SW480 (cell line): ENCODE results near the gene DMD.

Experiments
- DNase-seq: peaks from one replicate; pipeline ENCODE4 v3.0.0-alpha.2; 2016; ENCODE audit warnings: low spot score

The DMD gene

DNA sequence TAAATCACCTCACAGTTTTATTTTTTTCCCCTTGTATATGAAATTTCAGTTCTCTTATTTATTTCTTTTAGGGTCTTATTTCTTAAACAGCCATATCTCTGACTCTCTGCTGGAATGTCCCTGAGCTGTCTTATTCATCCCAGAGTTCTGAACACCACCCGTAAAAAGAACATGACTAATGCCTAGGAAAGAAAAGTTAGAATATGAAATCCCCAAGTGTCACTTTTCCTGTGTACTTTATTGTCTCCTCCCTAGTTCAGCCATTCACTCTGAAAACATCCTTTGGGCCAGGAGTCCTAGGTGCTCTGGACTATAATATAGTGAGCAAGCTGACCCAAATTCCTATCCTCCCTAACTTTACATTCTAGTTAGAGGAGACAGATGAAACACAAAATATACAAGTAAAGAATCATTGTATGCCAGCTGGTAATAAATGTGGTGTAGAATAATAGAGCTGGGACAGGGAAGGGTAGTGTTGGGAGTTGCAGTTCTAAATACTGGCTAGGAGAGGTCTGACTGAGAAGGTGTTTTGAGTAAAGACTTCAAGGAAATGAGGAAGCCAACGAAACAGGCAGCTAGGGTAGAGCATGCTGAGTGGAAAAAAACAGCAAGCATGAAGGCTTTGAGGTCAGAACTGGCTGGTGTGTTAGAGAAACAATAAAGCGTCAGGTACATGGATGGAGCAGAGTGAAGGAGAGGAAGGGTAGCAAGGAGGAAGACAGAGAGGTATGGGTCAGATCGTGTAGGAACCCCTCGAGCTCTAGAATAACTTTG lies 2098.9 kb downstream of the DMD start:
- no peak for DNase-seq

DNA sequence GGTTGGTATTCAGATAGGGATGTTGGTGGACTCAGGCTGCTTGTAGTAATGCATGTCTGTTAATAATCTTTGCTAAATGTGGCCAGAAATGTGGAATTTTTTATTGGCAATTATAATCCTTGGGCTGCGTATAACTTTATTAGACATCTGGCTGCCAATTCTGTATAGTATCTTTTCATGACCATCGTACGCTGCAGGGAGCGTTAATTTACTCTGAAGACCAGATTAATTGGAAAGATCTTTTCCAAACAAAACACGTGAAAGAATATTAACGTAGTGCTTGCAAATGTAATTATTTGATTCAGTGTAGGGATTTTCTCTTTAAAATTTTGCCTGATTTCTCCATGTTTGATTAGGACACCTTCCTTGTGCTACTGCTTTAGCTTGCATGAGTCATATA lies 2100.7 kb downstream of the DMD start:
- no peak for DNase-seq

GRCh38 chrX:31099536-31100090 lies 2111.7 kb downstream of the DMD start:
- no peak for DNase-seq

DNA sequence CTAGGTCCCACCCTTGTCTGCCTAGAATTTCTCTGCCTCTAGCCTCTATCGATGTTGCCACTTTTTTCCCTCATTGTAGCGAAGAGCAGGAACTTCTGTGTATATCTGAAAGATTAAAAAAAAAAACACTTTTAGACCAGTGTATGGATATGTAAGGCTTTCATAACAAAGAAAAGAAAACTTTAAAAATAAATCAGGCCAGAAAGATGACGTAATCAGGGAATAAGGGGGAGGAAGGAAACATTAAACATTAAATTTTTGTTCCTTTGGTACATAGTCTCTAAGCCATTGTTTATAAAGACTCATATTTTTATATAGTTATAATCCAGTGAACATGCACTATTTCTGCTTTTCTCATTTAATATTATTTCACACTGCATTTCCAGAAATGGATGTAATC lies 2113.3 kb downstream of the DMD start:
- DNase-seq = no peak

DNA sequence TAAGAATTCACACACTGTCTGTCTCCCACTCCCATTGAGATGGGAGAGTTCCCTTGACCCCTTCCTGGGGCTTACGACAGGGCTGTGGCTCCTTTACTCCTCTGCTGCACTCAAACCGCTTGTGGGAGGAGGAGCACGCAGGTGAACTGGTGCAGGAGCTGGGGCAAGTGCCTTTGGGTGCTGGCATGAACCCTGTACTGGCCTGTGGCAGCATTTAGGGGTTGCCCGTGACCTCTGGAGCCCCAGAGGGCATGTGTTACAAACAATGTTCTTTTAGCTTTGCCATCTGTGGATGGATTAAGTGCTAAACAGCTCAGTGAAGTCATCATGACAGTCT lies 2117.7 kb downstream of the DMD start:
- no peak for DNase-seq

- no peak for DNase-seq
These were observed 2118.2 kb downstream of the DMD start for GRCh38 chrX:31092970-31093638.

- no peak for DNase-seq
These were observed 2118.9 kb downstream of the DMD start for GRCh38 chrX:31092476-31092875.

DNA sequence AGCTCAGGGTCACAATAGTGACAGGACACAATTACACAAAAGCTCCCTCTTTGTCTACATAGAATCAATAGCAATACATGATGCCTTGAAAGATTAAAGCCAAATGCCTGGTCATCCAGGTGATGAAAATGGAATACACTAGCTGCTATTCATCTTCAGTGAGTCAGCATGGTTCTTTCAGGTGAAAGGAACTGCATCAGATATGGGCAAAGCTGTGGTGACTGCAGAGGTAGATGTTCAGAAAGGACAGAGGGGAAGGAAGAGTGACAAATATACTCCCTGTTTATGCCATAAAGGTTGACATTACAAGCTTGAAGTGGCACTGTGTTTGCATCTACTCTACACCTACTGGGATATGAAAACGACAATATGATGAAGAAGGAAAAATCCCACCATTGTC lies 2119.5 kb downstream of the DMD start:
- no peak for DNase-seq

GRCh38 chrX:31074522-31074921 lies 2136.8 kb downstream of the DMD start:
- no peak for DNase-seq

DNA sequence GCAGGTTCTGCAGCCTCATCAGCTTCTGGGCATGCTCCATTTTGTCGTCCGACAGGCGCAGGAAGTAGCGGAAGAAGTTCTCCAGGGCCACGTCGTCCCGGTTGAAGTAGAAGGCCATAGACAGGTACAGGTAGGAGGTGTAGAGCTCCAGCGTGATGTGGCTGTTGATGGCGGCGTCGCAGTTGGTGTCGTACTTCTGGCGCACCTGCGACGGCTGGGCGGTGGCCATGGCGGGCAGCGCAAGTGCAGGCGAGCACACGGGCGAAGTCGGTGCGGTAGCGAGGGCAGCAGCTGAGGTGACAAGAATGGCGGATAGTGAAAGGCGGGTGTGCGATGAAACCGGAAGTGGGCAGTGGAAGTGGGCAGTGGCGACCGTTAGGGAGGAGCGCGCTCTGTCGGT lies 2139.6 kb downstream of the DMD start, which contains the start of gene FTHL17:
FTHL17 (minus strand) TSS at position 317 of the 400 bp plus-strand sequence; CDS start at position 229, 88 bp downstream.
- DNase-seq = no peak

- DNase-seq = no peak
These were observed 2140.1 kb downstream of the DMD start for GRCh38 chrX:31071262-31071661.

DNA sequence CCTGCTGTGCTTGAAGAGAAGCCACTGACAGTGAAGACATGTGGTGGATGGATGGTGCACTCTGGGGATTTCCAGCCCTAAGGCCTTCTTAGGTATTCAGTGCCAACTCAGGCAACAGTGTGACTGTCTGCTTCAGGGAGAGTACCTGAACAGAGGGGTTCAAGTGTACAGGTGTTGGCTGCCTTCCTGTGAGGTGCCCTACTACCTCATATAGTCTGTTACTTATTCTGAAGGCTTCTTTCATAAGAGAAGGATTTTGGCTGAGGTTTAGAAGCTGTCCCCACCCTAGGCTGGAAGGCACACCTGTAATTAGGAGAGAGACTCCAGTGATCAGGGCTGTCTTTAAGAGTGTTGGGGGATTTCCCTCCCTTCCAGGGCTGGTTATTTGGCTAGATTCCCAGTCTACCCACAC lies 2141.3 kb downstream of the DMD start:
- DNase-seq = no peak
